NB4 (cell line): ENCODE results near the gene VTCN1.
"Not testable (repeated sequence)": the region's sequence is repeated elsewhere in the genome, so short reads cannot be mapped to it uniquely, and the experiment has no call there.

Experiments
- DNase-seq: peaks from one replicate; pipeline ENCODE4 v3.0.0; 2010; ENCODE audit warnings: low read depth
- H3K4me3 ChIP-seq: one replicate; pipeline ENCODE4 v1.5.1; 2011; ENCODE audit warnings: mild to moderate bottlenecking, low read depth, low read length, moderate library complexity
- MYC ChIP-seq: IDR thresholded peaks from 2 replicates; pipeline ENCODE4 v1.6.1; 2011; ENCODE audit warnings: low read depth, low read length
- POLR2A ChIP-seq: IDR thresholded peaks from 2 replicates; pipeline ENCODE4 v1.6.1; 2011; ENCODE audit warnings: mild to moderate bottlenecking; ENCODE audit not compliant: insufficient read length; ENCODE audit errors: extremely low read depth
- TF ChIP-seq, protein P1 (sequence below): IDR thresholded peaks from one replicate; pipeline ENCODE4 v1.5.1; 2012; ENCODE audit warnings: low read depth, low read length
- TF ChIP-seq, protein P2 (sequence below): IDR thresholded peaks from 2 replicates; pipeline ENCODE4 v1.6.1; 2011; ENCODE audit warnings: low read depth, low read length

VTCN1 gene

DNA sequence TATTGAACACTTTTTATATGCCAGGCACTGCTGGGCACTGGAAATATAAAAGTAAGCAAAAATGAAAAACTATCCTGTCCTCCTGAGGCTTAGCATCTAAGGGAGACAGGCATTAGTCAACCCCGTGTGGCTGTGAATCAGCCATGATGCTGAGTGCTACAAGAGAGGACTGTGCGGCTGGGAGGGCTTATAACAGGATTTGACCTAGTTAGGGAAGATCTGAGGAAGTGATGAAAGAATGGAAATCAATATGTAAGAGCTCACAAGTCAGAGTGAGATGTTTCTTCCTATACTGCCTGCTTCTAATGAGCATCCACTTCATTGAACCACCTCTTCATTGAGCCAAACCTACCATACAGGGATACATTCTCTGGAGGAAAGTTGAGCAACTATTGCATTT, 104.2 kb downstream of the VTCN1 start:
- TF ChIP-seq POLR2A: no peak
- TF ChIP-seq, protein P1, sequence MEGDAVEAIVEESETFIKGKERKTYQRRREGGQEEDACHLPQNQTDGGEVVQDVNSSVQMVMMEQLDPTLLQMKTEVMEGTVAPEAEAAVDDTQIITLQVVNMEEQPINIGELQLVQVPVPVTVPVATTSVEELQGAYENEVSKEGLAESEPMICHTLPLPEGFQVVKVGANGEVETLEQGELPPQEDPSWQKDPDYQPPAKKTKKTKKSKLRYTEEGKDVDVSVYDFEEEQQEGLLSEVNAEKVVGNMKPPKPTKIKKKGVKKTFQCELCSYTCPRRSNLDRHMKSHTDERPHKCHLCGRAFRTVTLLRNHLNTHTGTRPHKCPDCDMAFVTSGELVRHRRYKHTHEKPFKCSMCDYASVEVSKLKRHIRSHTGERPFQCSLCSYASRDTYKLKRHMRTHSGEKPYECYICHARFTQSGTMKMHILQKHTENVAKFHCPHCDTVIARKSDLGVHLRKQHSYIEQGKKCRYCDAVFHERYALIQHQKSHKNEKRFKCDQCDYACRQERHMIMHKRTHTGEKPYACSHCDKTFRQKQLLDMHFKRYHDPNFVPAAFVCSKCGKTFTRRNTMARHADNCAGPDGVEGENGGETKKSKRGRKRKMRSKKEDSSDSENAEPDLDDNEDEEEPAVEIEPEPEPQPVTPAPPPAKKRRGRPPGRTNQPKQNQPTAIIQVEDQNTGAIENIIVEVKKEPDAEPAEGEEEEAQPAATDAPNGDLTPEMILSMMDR: no peak
- TF ChIP-seq, protein P2, sequence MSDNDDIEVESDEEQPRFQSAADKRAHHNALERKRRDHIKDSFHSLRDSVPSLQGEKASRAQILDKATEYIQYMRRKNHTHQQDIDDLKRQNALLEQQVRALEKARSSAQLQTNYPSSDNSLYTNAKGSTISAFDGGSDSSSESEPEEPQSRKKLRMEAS: no peak
- TF ChIP-seq MYC: no peak
- H3K4me3 ChIP-seq: no peak overlapping the region
- no peak for DNase-seq

DNA sequence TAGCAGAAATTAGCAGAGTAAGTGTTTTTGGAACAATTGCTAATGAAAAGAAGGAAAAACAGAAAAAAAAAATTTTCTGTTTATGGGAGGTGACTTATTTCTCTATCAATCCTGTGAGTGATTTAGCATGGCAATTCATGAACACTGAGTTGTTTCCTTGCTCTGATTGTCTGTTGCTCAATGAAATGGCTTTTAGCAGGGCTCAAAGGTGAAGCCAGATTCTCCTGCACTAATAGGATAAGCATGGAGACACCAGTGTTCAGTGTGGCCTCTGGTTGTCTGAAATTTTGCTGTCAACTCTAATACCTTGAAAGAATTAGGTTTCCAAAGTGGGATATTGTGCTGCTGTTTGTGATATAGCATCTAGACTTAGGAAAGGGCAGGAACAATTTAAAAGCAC, 105.0 kb downstream of the VTCN1 start:
- no peak for TF ChIP-seq MYC
- TF ChIP-seq, protein P1: no peak
- TF ChIP-seq, protein P2: no peak
- no peak for TF ChIP-seq POLR2A
- no peak for DNase-seq
- no peak overlapping the region for H3K4me3 ChIP-seq

DNA sequence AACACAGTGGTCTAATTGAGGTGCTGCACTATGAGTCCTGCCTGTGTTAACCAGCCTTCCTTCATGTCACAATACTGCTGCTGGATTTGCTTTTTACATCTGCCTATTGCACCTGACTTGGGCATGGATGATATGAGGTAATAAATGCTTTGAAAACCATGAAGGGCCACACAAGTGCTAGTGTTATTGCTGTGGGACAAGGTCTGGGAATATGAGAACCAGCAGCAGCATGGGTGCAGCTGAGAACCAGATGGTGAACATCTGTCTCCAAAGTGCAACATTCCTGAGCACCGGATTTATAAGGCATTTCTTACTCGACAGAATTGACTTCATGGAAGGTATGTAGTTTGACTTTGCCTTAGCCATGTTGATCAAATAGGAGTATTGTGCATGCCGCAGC, 105.7 kb downstream of the VTCN1 start:
- no peak overlapping the region for H3K4me3 ChIP-seq
- no peak for DNase-seq
- TF ChIP-seq, protein P2: no peak
- TF ChIP-seq, protein P1: no peak
- TF ChIP-seq MYC (no peak), POLR2A (no peak)

DNA sequence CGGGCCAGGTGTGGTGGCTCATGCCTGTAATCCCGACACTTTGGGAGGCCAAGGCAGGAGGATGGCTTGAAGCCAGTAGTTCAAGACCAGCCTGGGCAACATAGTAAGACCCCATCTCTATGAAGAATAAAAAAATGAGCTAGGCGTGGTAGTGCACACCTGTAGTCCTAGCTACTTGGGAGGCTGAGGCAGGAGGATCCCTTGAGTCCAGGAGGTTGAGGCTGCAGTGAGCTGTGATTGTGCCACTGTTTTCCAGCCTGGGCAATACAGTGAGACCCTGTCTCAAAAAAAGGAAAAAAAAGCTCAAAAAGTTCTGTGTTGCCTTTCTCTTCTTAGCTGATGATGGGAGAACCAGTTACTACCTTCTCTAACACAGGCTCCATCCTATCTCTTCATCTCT, 108.9 kb downstream of the VTCN1 start:
- DNase-seq, H3K4me3 ChIP-seq: not testable (repeated sequence)

DNA sequence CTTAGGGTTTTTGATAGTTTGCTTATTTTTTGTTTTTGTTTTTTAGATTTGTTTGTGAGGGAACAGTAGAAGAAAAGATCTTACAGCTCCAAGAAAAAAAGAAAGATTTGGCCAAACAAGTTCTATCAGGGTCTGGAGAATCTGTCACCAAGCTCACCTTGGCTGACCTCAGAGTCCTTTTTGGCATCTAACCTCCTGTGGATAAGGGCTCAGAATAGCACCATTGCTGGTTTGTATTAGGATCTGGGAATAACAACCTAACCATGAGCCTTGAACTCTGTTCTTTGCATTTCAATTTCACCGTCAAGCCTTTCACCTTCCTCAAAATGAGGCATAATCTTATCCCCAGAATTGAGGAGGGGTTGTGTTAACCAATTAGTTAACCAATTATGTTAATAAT, 109.4 kb downstream of the VTCN1 start:
- no peak for DNase-seq
- no peak overlapping the region for H3K4me3 ChIP-seq
- TF ChIP-seq, protein P1: no peak
- TF ChIP-seq MYC (no peak), POLR2A (no peak)
- TF ChIP-seq, protein P2: no peak

DNA sequence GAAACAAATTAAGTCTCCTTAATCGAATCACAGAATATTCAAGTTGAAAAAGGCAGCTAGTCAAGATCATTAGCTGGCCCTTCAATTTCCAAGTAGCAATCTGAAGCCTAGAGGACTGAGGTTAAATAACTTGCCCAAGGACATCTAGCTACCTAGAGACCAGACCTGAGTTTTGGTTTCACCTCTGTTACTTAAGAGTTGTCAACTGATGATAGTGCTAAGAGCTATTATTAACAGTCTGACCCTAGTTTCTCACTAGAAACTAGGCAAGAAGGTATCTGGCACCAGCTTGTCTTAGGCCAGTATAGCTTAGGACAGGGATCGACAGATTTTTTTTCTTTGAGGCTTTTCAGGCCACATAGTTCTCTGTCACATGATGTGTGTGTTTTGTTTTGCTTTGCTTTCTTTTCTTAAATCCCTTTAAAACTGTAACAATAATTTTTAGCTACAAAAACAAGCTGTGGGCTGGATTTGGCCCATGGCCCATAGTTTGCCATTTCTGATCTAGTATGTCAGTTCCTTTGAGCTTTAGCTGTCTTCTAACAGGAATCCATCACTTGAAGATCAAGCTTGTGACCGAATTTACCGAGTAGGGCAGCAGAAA, 112.3 kb downstream of the VTCN1 start:
- TF ChIP-seq MYC: no peak
- no peak for TF ChIP-seq POLR2A
- TF ChIP-seq, protein P1: no peak
- TF ChIP-seq, protein P2: no peak
- no peak for DNase-seq
- no peak overlapping the region for H3K4me3 ChIP-seq
